ENCODE data around the gene CCDC191. TPM values are rescaled to one million over a fixed set of nuclear protein-coding genes. Genes with fewer than 3 reads are reported as not detected.

Gene CCDC191
- total and polyA plus RNA-seq, 8 donors = 2.8 to 8.7 (median 4.4) TPM

GRCh38 chr3:114095796-114096195 is 39.5 kb upstream of the CCDC191 start:
- DNase-seq (no peak), FAIRE-seq (no peak), ATAC-seq (no peak)
- WGBS, 2 donors = 60 to 72% methylated on average over 3 of the region's 3 CpGs
- H3K9me3 ChIP-seq = no peaks in the 10 kb centered on the region
- intact Hi-C loops (cut with DNase I) = no loop called here
- no peaks in the 10 kb centered on the region for H3K36me3 ChIP-seq
- no peak for TF ChIP-seq CTCF (IDR thresholded peaks at IDR 0.05)
- H3K27ac ChIP-seq = no peak overlapping the region
- H3K27me3 ChIP-seq = no peaks in the 10 kb centered on the region
- no peaks in the 10 kb centered on the region for H3K4me1 ChIP-seq
- no peak overlapping the region for H3K4me3 ChIP-seq

DNA sequence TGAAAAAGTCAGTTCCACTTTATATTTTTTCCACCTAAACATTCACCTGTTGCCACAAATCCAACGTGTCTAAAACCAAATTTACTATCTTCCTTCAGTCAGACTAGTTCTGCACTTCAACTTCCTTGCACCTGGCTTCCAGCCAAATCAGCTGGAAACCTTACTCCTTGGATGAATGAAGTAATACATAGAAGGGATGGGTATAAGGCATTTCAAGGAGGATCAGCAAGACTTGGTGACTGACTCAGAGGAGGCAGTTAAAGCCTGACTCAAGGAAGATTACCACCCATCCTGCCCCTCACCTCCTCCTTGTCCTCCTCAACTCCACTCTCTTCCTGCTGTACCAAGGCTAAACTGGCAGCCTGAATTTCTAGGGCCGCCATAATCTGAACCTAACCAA is 37.3 kb upstream of the CCDC191 start:
- WGBS, 2 donors = 47 to 51% methylated on average over 2 of the region's 2 CpGs
- Histone ChIP-seq H3K9me3 (no peaks in the 10 kb centered on the region), H3K4me1 (no peaks in the 10 kb centered on the region), H3K27me3 (no peaks in the 10 kb centered on the region), H3K36me3 (no peaks in the 10 kb centered on the region), H3K27ac (no peak overlapping the region), H3K4me3 (no peak overlapping the region)
- ATAC-seq (no peak), FAIRE-seq (no peak), DNase-seq (peak in 2 of 6 donors; percentile 14)
- intact Hi-C loops (cut with DNase I) = no loop called here
- TF ChIP-seq CTCF (IDR thresholded peaks at IDR 0.05) = no peak

DNA sequence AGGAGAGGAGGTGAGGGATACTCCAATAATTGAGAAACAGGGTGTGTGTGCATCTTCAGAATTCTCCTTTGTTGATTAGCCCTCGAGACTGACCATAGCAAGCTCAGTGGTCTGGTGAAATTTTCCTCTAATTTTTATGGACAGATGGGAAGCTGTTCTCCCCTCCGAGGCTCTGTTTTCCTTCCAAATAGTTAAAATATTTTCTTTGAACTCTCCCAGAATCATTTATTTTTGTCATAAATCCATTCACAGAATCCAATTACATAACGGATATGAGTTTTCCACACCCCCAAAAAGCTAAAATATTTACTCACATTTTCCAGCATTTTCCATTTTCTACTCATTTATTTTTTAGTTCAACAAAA is 36.7 kb upstream of the CCDC191 start:
- no peaks in the 10 kb centered on the region for H3K27me3 ChIP-seq
- no peak overlapping the region for H3K4me3 ChIP-seq
- intact Hi-C loops (cut with DNase I) = no loop called here
- H3K4me1 ChIP-seq = no peaks in the 10 kb centered on the region
- no peaks in the 10 kb centered on the region for H3K36me3 ChIP-seq
- no peak for TF ChIP-seq CTCF (IDR thresholded peaks at IDR 0.05)
- FAIRE-seq (no peak), DNase-seq (no peak), ATAC-seq (no peak)
- WGBS, 2 donors = 14 to 22% methylated on average over 3 of the region's 3 CpGs
- no peaks in the 10 kb centered on the region for H3K9me3 ChIP-seq
- no peak overlapping the region for H3K27ac ChIP-seq

GRCh38 chr3:114092151-114093015 is 36.1 kb upstream of the CCDC191 start:
- DNase-seq (no peak), ATAC-seq (no peak), FAIRE-seq (no peak)
- TF ChIP-seq CTCF (IDR thresholded peaks at IDR 0.05) = no peak
- WGBS, 2 donors = 48 to 56% methylated on average over 13 of the region's 13 CpGs
- H3K27me3 ChIP-seq = no peaks in the 10 kb centered on the region
- H3K4me1 ChIP-seq = no peaks in the 10 kb centered on the region
- intact Hi-C loops (cut with DNase I) = no loop called here
- no peak overlapping the region for H3K4me3 ChIP-seq
- no peaks in the 10 kb centered on the region for H3K36me3 ChIP-seq
- no peaks in the 10 kb centered on the region for H3K9me3 ChIP-seq
- H3K27ac ChIP-seq = no peak overlapping the region

- H3K27me3 ChIP-seq = no peaks in the 10 kb centered on the region
- no peak for FAIRE-seq
- intact Hi-C loops (cut with DNase I) = no loop called here
- no peak for ATAC-seq
- H3K27ac ChIP-seq = no peak overlapping the region
- H3K4me3 ChIP-seq = no peak overlapping the region
- no peaks in the 10 kb centered on the region for H3K9me3 ChIP-seq
- no peak for DNase-seq
- H3K4me1 ChIP-seq = no peaks in the 10 kb centered on the region
- no peak for TF ChIP-seq CTCF (IDR thresholded peaks at IDR 0.05)
- H3K36me3 ChIP-seq = peaks cover 0 to 8% (median 0%) of the 10 kb centered on the region in 3 donors
These were observed 33.3 kb upstream of the CCDC191 start for GRCh38 chr3:114089675-114090074.

Data from pancreas (tissue), 10 donors.